ENCODE data around the gene CLASRP. TPM values are rescaled to one million over a fixed set of nuclear protein-coding genes. Genes with fewer than 3 reads are reported as not detected.
"Not testable (repeated sequence)": the region's sequence is repeated elsewhere in the genome, so short reads cannot be mapped to it uniquely, and the experiment has no call there.

Gene CLASRP
- total and polyA plus RNA-seq, 7 donors, result 19.0 to 157 (median 65.6) TPM

- peaks cover 0 to 2% (median 0%) of the 10 kb centered on the region in 4 donors for H3K4me1 ChIP-seq
- intact Hi-C loops (cut with DNase I), result no loop called here
- H3K4me3 ChIP-seq, result no peak overlapping the region
- H3K9me3 ChIP-seq, result no peaks in the 10 kb centered on the region
- no peak for DNase-seq
- WGBS, 2 donors, result 92 to 96% methylated on average over 6 of the region's 6 CpGs
- TF ChIP-seq POLR2AphosphoS5 (IDR thresholded peaks at IDR 0.05), result no peak
- no peak for TF ChIP-seq EP300 (IDR thresholded peaks at IDR 0.05)
- TF ChIP-seq CTCF (IDR thresholded peaks at IDR 0.05), result no peak
- no peak for TF ChIP-seq POLR2A (IDR thresholded peaks at IDR 0.05)
- H3K27ac ChIP-seq, result no peak overlapping the region
- H3K36me3 ChIP-seq, result peaks cover 0 to 46% (median 28%) of the 10 kb centered on the region in 4 donors
- no peaks in the 10 kb centered on the region for H3K27me3 ChIP-seq
Observed at GRCh38 chr19:44993526-44993925, 45.3 kb upstream of the CLASRP start.

GRCh38 chr19:44993926-44994537 lies 44.8 kb upstream of the CLASRP start:
- H3K36me3 ChIP-seq, result peaks cover 0 to 41% (median 27%) of the 10 kb centered on the region in 4 donors
- no peaks in the 10 kb centered on the region for H3K27me3 ChIP-seq
- H3K4me1 ChIP-seq, result peaks cover 0 to under 1% (median 0%) of the 10 kb centered on the region in 4 donors
- intact Hi-C loops (cut with DNase I), result no loop called here
- no peak overlapping the region for H3K27ac ChIP-seq
- no peaks in the 10 kb centered on the region for H3K9me3 ChIP-seq
- DNase-seq, result peak; percentile 60
- H3K4me3 ChIP-seq, result no peak overlapping the region
- WGBS, 2 donors, result 91 to 94% methylated on average over 12 of the region's 12 CpGs
- no peak for TF ChIP-seq POLR2A (IDR thresholded peaks at IDR 0.05)
- no peak for TF ChIP-seq POLR2AphosphoS5 (IDR thresholded peaks at IDR 0.05)
- no peak for TF ChIP-seq EP300 (IDR thresholded peaks at IDR 0.05)
- TF ChIP-seq CTCF (IDR thresholded peaks at IDR 0.05), result no peak

GRCh38 chr19:44998025-44998424 lies 40.8 kb upstream of the CLASRP start:
- Histone ChIP-seq H3K9me3 (no peaks in the 10 kb centered on the region), H3K27ac (no peak overlapping the region), H3K36me3 (peaks cover 0 to 6% (median under 1%) of the 10 kb centered on the region in 4 donors), H3K27me3 (no peaks in the 10 kb centered on the region), H3K4me3 (no peak overlapping the region), H3K4me1 (peaks cover 0 to 15% (median 13%) of the 10 kb centered on the region in 4 donors)
- WGBS, 2 donors, result 90 to 92% methylated on average over 4 of the region's 4 CpGs
- no peak for DNase-seq
- intact Hi-C loops (cut with DNase I), result no loop called here
- TF ChIP-seq EP300 (IDR thresholded peaks at IDR 0.05) (no peak), CTCF (IDR thresholded peaks at IDR 0.05) (no peak), POLR2AphosphoS5 (IDR thresholded peaks at IDR 0.05) (no peak), POLR2A (IDR thresholded peaks at IDR 0.05) (no peak)

GRCh38 chr19:44999131-44999925 lies 39.5 kb upstream of the CLASRP start:
- H3K4me3 ChIP-seq; H3K36me3 ChIP-seq; H3K27ac ChIP-seq; DNase-seq; intact Hi-C loops (cut with DNase I); H3K9me3 ChIP-seq; H3K27me3 ChIP-seq: not testable (repeated sequence)
- H3K4me1 ChIP-seq, result peaks cover 0 to 15% (median 13%) of the 10 kb centered on the region in 4 donors
- WGBS, 2 donors, result 83 to 84% methylated on average over 12 of the region's 12 CpGs

- intact Hi-C loops (cut with DNase I), result loop anchor here (2.0 kb wide), 1 partner anchor 46 kb away; the partner anchor contains the start of gene CLPTM1
- H3K27ac ChIP-seq, result peak overlapping the region; percentile 100
- peaks cover 0 to 15% (median 13%) of the 10 kb centered on the region in 4 donors for H3K4me1 ChIP-seq
- not testable (repeated sequence) for H3K36me3 ChIP-seq, H3K27me3 ChIP-seq, H3K9me3 ChIP-seq
- DNase-seq, result peak; percentile 65
- WGBS, 2 donors, result 29 to 58% methylated on average over 19 of the region's 19 CpGs
- peak overlapping the region; percentile 86 to 91 (median 88) for H3K4me3 ChIP-seq
Observed at GRCh38 chr19:45000665-45001064, 38.2 kb upstream of the CLASRP start.

All from sigmoid colon (tissue), 7 donors.